Measurements from ENCODE around the gene KRTAP10-7.
A peak's percentile ranks its signal among the peaks of the same experiment; 100 is the strongest.
"Not testable (repeated sequence)": the region's sequence is repeated elsewhere in the genome, so short reads cannot be mapped to it uniquely, and the experiment has no call there.

KRTAP10-7 gene

GRCh38 chr21:44564886-44565598 is 35.4 kb upstream of the KRTAP10-7 start:
- Mint-ChIP-seq H3K27me3 (no peaks in the 10 kb centered on the region), H3K4me3 (no peak overlapping the region), H3K27ac (ENCODE audit: low read depth) (peak overlapping the region; percentile 76), H3K36me3 (ENCODE audit: insufficient read depth) (no peaks in the 10 kb centered on the region), H3K9me3 (peaks cover 18% of the 10 kb centered on the region), H3K4me1 (peaks cover 11% of the 10 kb centered on the region)
- DNase-seq (ENCODE audit: low spot score in 2 of 2) (no peak), ATAC-seq (replicated peaks; ENCODE audit: extremely low read depth, poor library complexity, severe bottlenecking) (no peak)

- H3K9me3 Mint-ChIP-seq, result peaks cover 11% of the 10 kb centered on the region
- H3K27ac Mint-ChIP-seq (ENCODE audit: low read depth), result no peak overlapping the region
- H3K4me3 Mint-ChIP-seq, result no peak overlapping the region
- DNase-seq (ENCODE audit: low spot score in 2 of 2) (no peak), ATAC-seq (replicated peaks; ENCODE audit: extremely low read depth, poor library complexity, severe bottlenecking) (no peak)
- H3K4me1 Mint-ChIP-seq, result peaks cover 11% of the 10 kb centered on the region
- no peaks in the 10 kb centered on the region for H3K36me3 Mint-ChIP-seq (ENCODE audit: insufficient read depth)
- no peaks in the 10 kb centered on the region for H3K27me3 Mint-ChIP-seq
Observed at GRCh38 chr21:44566403-44566802, 34.0 kb upstream of the KRTAP10-7 start.

- Mint-ChIP-seq H3K4me3 (no peak overlapping the region), H3K36me3 (ENCODE audit: insufficient read depth) (no peaks in the 10 kb centered on the region), H3K27me3 (no peaks in the 10 kb centered on the region), H3K27ac (ENCODE audit: low read depth) (no peak overlapping the region), H3K4me1 (peaks cover 11% of the 10 kb centered on the region), H3K9me3 (peaks cover 6% of the 10 kb centered on the region)
- DNase-seq (ENCODE audit: low spot score in 2 of 2), result no peak
- ATAC-seq (replicated peaks; ENCODE audit: extremely low read depth, poor library complexity, severe bottlenecking), result no peak
Observed at GRCh38 chr21:44567481-44568171, 32.8 kb upstream of the KRTAP10-7 start.

GRCh38 chr21:44568261-44568660 is 32.1 kb upstream of the KRTAP10-7 start:
- H3K36me3 Mint-ChIP-seq (ENCODE audit: insufficient read depth), result no peaks in the 10 kb centered on the region
- DNase-seq (ENCODE audit: low spot score in 2 of 2) (no peak), ATAC-seq (replicated peaks; ENCODE audit: extremely low read depth, poor library complexity, severe bottlenecking) (no peak)
- H3K4me3 Mint-ChIP-seq, result no peak overlapping the region
- no peaks in the 10 kb centered on the region for H3K9me3 Mint-ChIP-seq
- H3K4me1 Mint-ChIP-seq, result peaks cover 11% of the 10 kb centered on the region
- no peaks in the 10 kb centered on the region for H3K27me3 Mint-ChIP-seq
- no peak overlapping the region for H3K27ac Mint-ChIP-seq (ENCODE audit: low read depth)

- DNase-seq (ENCODE audit: low spot score in 2 of 2) (no peak), ATAC-seq (replicated peaks; ENCODE audit: extremely low read depth, poor library complexity, severe bottlenecking) (no peak)
- no peaks in the 10 kb centered on the region for H3K36me3 Mint-ChIP-seq (ENCODE audit: insufficient read depth)
- no peak overlapping the region for H3K27ac Mint-ChIP-seq (ENCODE audit: low read depth)
- H3K4me3 Mint-ChIP-seq, result no peak overlapping the region
- peaks cover 11% of the 10 kb centered on the region for H3K4me1 Mint-ChIP-seq
- H3K27me3 Mint-ChIP-seq, result no peaks in the 10 kb centered on the region
- no peaks in the 10 kb centered on the region for H3K9me3 Mint-ChIP-seq
Observed at GRCh38 chr21:44568667-44569556, 31.5 kb upstream of the KRTAP10-7 start.

- Mint-ChIP-seq H3K9me3 (no peaks in the 10 kb centered on the region), H3K27me3 (peaks cover 10% of the 10 kb centered on the region), H3K4me3 (no peak overlapping the region), H3K27ac (ENCODE audit: low read depth) (no peak overlapping the region), H3K36me3 (ENCODE audit: insufficient read depth) (no peaks in the 10 kb centered on the region), H3K4me1 (peaks cover 15% of the 10 kb centered on the region)
- DNase-seq (ENCODE audit: low spot score in 2 of 2), result no peak
- ATAC-seq (replicated peaks; ENCODE audit: extremely low read depth, poor library complexity, severe bottlenecking), result no peak
Observed at GRCh38 chr21:44569861-44570517, 30.4 kb upstream of the KRTAP10-7 start.

GRCh38 chr21:44571296-44571695 is 29.1 kb upstream of the KRTAP10-7 start:
- ATAC-seq (replicated peaks; ENCODE audit: extremely low read depth, poor library complexity, severe bottlenecking), result no peak
- no peak for DNase-seq (ENCODE audit: low spot score in 2 of 2)
- H3K27ac Mint-ChIP-seq (ENCODE audit: low read depth), result no peak overlapping the region
- H3K9me3 Mint-ChIP-seq, result no peaks in the 10 kb centered on the region
- peaks cover 11% of the 10 kb centered on the region for H3K4me1 Mint-ChIP-seq
- no peak overlapping the region for H3K4me3 Mint-ChIP-seq
- H3K27me3 Mint-ChIP-seq, result peaks cover 17% of the 10 kb centered on the region
- H3K36me3 Mint-ChIP-seq (ENCODE audit: insufficient read depth), result no peaks in the 10 kb centered on the region

- Mint-ChIP-seq H3K27me3 (peaks cover 17% of the 10 kb centered on the region), H3K4me3 (no peak overlapping the region), H3K27ac (ENCODE audit: low read depth) (no peak overlapping the region), H3K4me1 (peaks cover 11% of the 10 kb centered on the region), H3K9me3 (peaks cover 4% of the 10 kb centered on the region), H3K36me3 (ENCODE audit: insufficient read depth) (no peaks in the 10 kb centered on the region)
- no peak for ATAC-seq (replicated peaks; ENCODE audit: extremely low read depth, poor library complexity, severe bottlenecking)
- DNase-seq (ENCODE audit: low spot score in 2 of 2), result no peak
Observed at GRCh38 chr21:44571844-44572782, 28.3 kb upstream of the KRTAP10-7 start.

GRCh38 chr21:44572959-44573583 is 27.3 kb upstream of the KRTAP10-7 start:
- Mint-ChIP-seq H3K27ac (ENCODE audit: low read depth) (no peak overlapping the region), H3K4me1 (peaks cover 11% of the 10 kb centered on the region), H3K36me3 (ENCODE audit: insufficient read depth) (no peaks in the 10 kb centered on the region), H3K27me3 (peaks cover 17% of the 10 kb centered on the region), H3K9me3 (peaks cover 4% of the 10 kb centered on the region), H3K4me3 (no peak overlapping the region)
- DNase-seq (ENCODE audit: low spot score in 2 of 2), result no peak
- no peak for ATAC-seq (replicated peaks; ENCODE audit: extremely low read depth, poor library complexity, severe bottlenecking)

- H3K36me3 Mint-ChIP-seq (ENCODE audit: insufficient read depth); H3K9me3 Mint-ChIP-seq; H3K27ac Mint-ChIP-seq (ENCODE audit: low read depth); ATAC-seq (replicated peaks; ENCODE audit: extremely low read depth, poor library complexity, severe bottlenecking); DNase-seq (ENCODE audit: low spot score in 2 of 2): not testable (repeated sequence)
- peaks cover 11% of the 10 kb centered on the region for H3K4me1 Mint-ChIP-seq
- H3K27me3 Mint-ChIP-seq, result peaks cover 17% of the 10 kb centered on the region
- peak within 1 kb of the TSS; percentile 50 for H3K4me3 Mint-ChIP-seq
Observed at GRCh38 chr21:44573630-44574456, 26.6 kb upstream of the KRTAP10-7 start, which contains the start of gene KRTAP10-4. Gene KRTAP10-4, plus strand, starts transcription at chr21:44573729. Its CDS starts 30 bp downstream, at chr21:44573759.
